Lung (tissue), 12 donors: Measurements from ENCODE around the gene AK9. TPM values are rescaled to one million over a fixed set of nuclear protein-coding genes. Genes with fewer than 3 reads are reported as not detected.

ENCODE experiments used
- ATAC-seq: fragments of 200-7000 bp; cut with Tn5 transposase; one replicate; pipeline ENCODE4 v1.9.1; 2020; ENCODE audit warnings: moderate number of reproducible peaks; ENCODE audit not compliant: insufficient read depth, low FRiP score
- DNase-seq, 3 donors: peaks; one replicate each; pipeline ENCODE4 v3.0.0-alpha.2; 2013 to 2017
- H3K27ac ChIP-seq, 2 donors: one replicate each; pipeline ENCODE4 v1.5.1; 2013; ENCODE audit warnings: mild to moderate bottlenecking in 2 of 2, moderate library complexity in 2 of 2, control low read depth in 1 of 2, inconsistent platforms in 1 of 2, low read depth in 1 of 2, low read length in 1 of 2
- H3K27me3 ChIP-seq, 3 donors: one replicate each; pipeline ENCODE4 v1.5.1; 2013; ENCODE audit warnings: low read length in 2 of 3; ENCODE audit not compliant: control insufficient read depth in 3 of 3, insufficient read depth in 3 of 3
- H3K36me3 ChIP-seq, 4 donors: one replicate each; pipeline ENCODE4 v1.5.1; 2013; ENCODE audit warnings: low read length in 4 of 4, mild to moderate bottlenecking in 1 of 4, moderate library complexity in 1 of 4; ENCODE audit not compliant: control insufficient read depth in 4 of 4, insufficient read depth in 4 of 4
- H3K4me1 ChIP-seq, 5 donors: one replicate each; pipeline ENCODE4 v1.5.1; 2013; ENCODE audit warnings: low read length in 5 of 5, mild to moderate bottlenecking in 2 of 5, moderate library complexity in 1 of 5; ENCODE audit not compliant: control insufficient read depth in 5 of 5, insufficient read depth in 5 of 5
- H3K4me3 ChIP-seq: one replicate; pipeline ENCODE4 v1.5.1; 2013; ENCODE audit warnings: mild to moderate bottlenecking, control low read depth, moderate library complexity
- H3K9ac ChIP-seq, 2 donors: one replicate each; pipeline ENCODE4 v1.5.1; 2013; ENCODE audit warnings: low read length in 2 of 2, control low read depth in 1 of 2; ENCODE audit not compliant: insufficient read depth in 1 of 2
- H3K9me3 ChIP-seq, 4 donors: one replicate each; pipeline ENCODE4 v1.5.1; 2013; ENCODE audit warnings: low read length in 3 of 4, mild to moderate bottlenecking in 1 of 4, moderate library complexity in 1 of 4; ENCODE audit not compliant: control insufficient read depth in 4 of 4, insufficient read depth in 3 of 4
- WGBS, 2 donors: extraction: QIAGEN DNeasy Blood & Tissue Kit; methylation state at CpG; one replicate each; pipeline ENCODE4 v1.1.7; 2013; 5-methylcytosine and 5-hydroxymethylcytosine counted together
- polyA plus RNA-seq, 2 donors: library from polyadenylated mRNA; stranded (reverse); fragments of 200-250 nt; gene quantifications; one replicate each; pipeline ENCODE4 v1.2.1, GENCODE V29; 2013
- total RNA-seq, 2 donors: library from RNA; depleted of rRNA in 1 of 2; stranded (reverse); fragments of >200 nt in 1 of 2; gene quantifications; one replicate each; pipeline ENCODE4 v1.2.1, GENCODE V29; 2014 to 2021
- TF ChIP-seq, protein P1 (sequence below): IDR thresholded peaks from 2 replicates; pipeline ENCODE4 v1.5.1; 2012; ENCODE audit warnings: mild to moderate bottlenecking; ENCODE audit errors: control extremely low read depth, extremely low read depth
- donor health status: control.
- donor health status: control.
- donor health status: Bipolar disorder and iron deficiency.
- donor health status: healthy.
- donor health status: DM: yes; HTN: yes; CAD: no.

The AK9 gene
- total and polyA plus RNA-seq, 4 donors: 4.1 to 26.3 (median 7.2) TPM

DNA sequence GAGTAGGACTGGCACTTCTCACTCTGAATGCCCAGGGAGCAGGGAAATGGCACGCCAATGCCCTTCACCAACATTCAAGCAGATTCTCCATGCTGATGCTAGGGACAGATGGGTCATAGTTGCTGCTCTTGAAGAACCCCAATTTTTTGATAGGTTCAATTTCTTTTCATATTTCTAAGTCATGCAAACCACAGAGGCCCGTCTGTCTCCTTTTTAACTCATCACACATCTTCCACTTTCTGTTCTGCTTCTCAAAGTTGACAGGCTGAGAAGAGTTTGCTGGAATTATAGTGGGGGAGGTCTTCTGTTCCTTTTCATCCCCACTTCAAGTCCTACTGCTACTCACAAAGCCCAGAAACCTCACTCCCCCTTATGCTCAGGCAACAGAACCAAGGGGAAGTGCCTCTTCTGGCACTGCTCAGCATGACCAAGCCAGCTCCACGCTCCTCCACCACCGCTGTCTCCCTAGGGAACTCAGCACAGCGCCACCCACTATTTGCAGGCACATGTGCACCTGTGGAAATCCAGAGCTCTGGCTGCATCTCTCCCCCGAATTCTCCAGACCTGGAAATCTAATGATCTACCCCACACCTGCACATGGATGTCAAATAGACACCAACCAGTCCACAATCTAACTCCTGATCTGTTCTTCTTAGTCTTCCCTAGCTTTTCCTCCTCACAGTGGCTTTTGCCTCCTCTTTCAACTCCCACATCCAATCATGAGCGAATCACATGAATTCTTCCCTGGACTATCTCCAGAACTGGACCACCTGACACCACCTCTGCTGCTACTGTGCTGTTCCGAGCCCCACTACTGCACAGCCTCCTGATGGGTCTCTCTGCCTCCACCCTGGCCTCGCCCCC, 218.6 kb downstream of the AK9 start:
- WGBS, 2 donors: 92 to 95% methylated on average over 9 of the region's 9 CpGs
- ATAC-seq (no peak), DNase-seq (no peak)
- peaks cover 0 to 5% (median 2%) of the 10 kb centered on the region in 5 donors for H3K4me1 ChIP-seq
- H3K9me3 ChIP-seq: no peaks in the 10 kb centered on the region
- H3K27ac ChIP-seq: no peak overlapping the region
- TF ChIP-seq, protein P1, sequence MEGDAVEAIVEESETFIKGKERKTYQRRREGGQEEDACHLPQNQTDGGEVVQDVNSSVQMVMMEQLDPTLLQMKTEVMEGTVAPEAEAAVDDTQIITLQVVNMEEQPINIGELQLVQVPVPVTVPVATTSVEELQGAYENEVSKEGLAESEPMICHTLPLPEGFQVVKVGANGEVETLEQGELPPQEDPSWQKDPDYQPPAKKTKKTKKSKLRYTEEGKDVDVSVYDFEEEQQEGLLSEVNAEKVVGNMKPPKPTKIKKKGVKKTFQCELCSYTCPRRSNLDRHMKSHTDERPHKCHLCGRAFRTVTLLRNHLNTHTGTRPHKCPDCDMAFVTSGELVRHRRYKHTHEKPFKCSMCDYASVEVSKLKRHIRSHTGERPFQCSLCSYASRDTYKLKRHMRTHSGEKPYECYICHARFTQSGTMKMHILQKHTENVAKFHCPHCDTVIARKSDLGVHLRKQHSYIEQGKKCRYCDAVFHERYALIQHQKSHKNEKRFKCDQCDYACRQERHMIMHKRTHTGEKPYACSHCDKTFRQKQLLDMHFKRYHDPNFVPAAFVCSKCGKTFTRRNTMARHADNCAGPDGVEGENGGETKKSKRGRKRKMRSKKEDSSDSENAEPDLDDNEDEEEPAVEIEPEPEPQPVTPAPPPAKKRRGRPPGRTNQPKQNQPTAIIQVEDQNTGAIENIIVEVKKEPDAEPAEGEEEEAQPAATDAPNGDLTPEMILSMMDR: no peak
- H3K36me3 ChIP-seq: peaks cover 35 to 47% (median 42%) of the 10 kb centered on the region in 4 donors
- H3K27me3 ChIP-seq: no peaks in the 10 kb centered on the region
- H3K9ac ChIP-seq: no peak overlapping the region
- no peak overlapping the region for H3K4me3 ChIP-seq

DNA sequence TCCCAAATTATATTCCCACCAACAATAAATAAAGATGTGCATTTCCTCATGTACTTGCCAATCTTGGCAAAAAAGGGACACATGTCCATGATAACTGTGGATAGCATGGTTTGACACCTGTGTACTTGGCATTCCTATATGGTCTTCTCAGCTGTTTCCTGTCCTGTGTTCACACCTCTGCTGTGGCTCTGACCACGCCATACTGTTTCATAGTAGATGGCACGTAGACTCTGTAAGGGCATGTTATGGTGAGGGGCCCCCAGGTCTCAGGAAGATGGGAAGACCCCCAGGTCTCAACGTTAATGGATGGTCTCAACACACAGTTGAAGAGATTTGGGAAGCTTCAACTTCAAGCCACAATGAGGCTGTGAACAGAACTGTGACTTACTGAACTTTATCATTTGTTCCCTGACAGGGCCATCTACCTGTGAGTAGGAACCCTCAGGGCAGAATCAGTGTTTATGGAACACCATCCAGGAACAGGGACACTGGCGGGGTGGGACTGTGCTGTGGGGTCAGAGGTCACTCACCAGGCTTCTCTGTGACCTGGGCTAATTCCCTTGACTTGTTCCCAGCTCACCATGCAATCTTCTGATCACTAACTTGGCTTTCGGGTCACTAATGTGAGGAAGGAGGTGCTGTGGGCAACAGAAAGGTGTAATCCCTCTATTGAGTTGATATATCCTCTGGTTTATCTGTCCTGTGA, 219.7 kb downstream of the AK9 start:
- Histone ChIP-seq H3K4me1 (peaks cover 0 to 2% (median 0%) of the 10 kb centered on the region in 5 donors), H3K36me3 (peaks cover 35 to 49% (median 40%) of the 10 kb centered on the region in 4 donors), H3K9ac (no peak overlapping the region), H3K27me3 (no peaks in the 10 kb centered on the region), H3K9me3 (no peaks in the 10 kb centered on the region), H3K4me3 (no peak overlapping the region), H3K27ac (no peak overlapping the region)
- TF ChIP-seq, protein P1: no peak
- ATAC-seq (no peak), DNase-seq (no peak)
- WGBS, 2 donors: 89 to 95% methylated on average over 5 of the region's 5 CpGs

DNA sequence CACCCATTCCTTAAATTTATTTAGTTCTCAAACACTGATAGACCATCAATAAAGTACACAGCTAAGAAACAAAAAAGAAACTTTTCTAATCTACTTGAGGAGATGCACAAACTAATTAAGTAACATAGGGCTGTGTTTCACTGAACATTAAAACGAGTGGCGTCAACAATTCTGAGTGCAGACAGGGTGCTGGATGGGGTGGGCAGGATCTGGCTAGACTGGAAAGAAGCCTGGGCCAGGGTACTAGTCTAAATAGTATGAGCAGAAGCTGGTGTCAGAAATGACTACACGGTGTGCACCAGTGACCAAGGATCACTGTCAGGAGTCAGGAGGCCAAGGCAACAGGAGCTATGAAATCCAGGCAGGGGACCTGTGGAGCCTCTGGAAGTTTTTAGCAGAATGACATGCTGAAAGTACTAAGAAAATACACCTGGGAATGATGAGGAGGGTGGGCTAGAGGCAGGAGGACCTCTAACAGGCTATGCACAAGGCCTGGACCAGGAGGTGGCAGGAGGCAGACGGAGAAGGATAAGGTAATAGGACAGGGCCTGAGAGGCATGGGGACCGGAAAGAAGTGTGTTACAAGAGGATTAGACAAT, 221.3 kb downstream of the AK9 start:
- H3K27ac ChIP-seq: no peak overlapping the region
- H3K27me3 ChIP-seq: no peaks in the 10 kb centered on the region
- no peaks in the 10 kb centered on the region for H3K9me3 ChIP-seq
- peaks cover 0 to 10% (median 2%) of the 10 kb centered on the region in 5 donors for H3K4me1 ChIP-seq
- no peak for DNase-seq
- H3K9ac ChIP-seq: no peak overlapping the region
- TF ChIP-seq, protein P1: no peak
- no peak for ATAC-seq
- peaks cover 30 to 54% (median 39%) of the 10 kb centered on the region in 4 donors for H3K36me3 ChIP-seq
- no peak overlapping the region for H3K4me3 ChIP-seq
- WGBS, 2 donors: 72 to 88% methylated on average over 5 of the region's 5 CpGs
